Measurements from ENCODE around the gene SLC2A14. TPM values are rescaled to one million over a fixed set of nuclear protein-coding genes. Genes with fewer than 3 reads are reported as not detected.
"Not testable (repeated sequence)": the region's sequence is repeated elsewhere in the genome, so short reads cannot be mapped to it uniquely, and the experiment has no call there.

The SLC2A14 gene
- polyA plus RNA-seq, 1 experiment, result 0.17 TPM

GRCh38 chr12:7915661-7916403 lies 43.1 kb upstream of the SLC2A14 start:
- POLR2A ChIA-PET, result no interaction called here
- DNase-seq (ENCODE audit: low read depth, low spot score), result no peak
- peak overlapping the region; percentile 32 for H3K4me3 ChIP-seq (ENCODE audit: low read depth, low read length)
- CTCF ChIA-PET, result interaction anchor here (0.6 to 1.5 kb wide), 3 partner anchors 18 to 130 kb away, joined by 3 to 4 read pairs (median 4); no protein-coding TSS in a partner anchor
- no peak for TF ChIP-seq CTCF (IDR thresholded peaks at IDR 0.05; ENCODE audit: low read depth, low read length)
- no peak overlapping the region for H3K27ac ChIP-seq (ENCODE audit: low read depth, low read length)
- no peaks in the 10 kb centered on the region; the same call in 1 of the 2 replicates for H3K9me3 ChIP-seq (ENCODE audit: control insufficient read depth, insufficient read depth, low read length)
- H3K27me3 ChIP-seq (ENCODE audit: control insufficient read depth, insufficient read depth, low read length), result no peaks in the 10 kb centered on the region

GRCh38 chr12:7910106-7910505 lies 37.4 kb upstream of the SLC2A14 start:
- not testable (repeated sequence) for H3K9me3 ChIP-seq (ENCODE audit: control insufficient read depth, insufficient read depth, low read length); H3K4me3 ChIP-seq (ENCODE audit: low read depth, low read length); H3K27me3 ChIP-seq (ENCODE audit: control insufficient read depth, insufficient read depth, low read length); DNase-seq (ENCODE audit: low read depth, low spot score); H3K27ac ChIP-seq (ENCODE audit: low read depth, low read length)
- CTCF ChIA-PET, result interaction anchor here (1.2 kb wide), 1 partner anchor 23 kb away, joined by 3 read pairs; no protein-coding TSS in a partner anchor
- POLR2A ChIA-PET, result interaction anchor here (0.7 kb wide), 1 partner anchor 78 kb away, joined by 3 read pairs; no protein-coding TSS in a partner anchor

- peak; percentile 58 for TF ChIP-seq CTCF (IDR thresholded peaks at IDR 0.05; ENCODE audit: low read depth, low read length)
- no peak overlapping the region for H3K27ac ChIP-seq (ENCODE audit: low read depth, low read length)
- CTCF ChIA-PET, result interaction anchor here (0.6 to 2.4 kb wide), 7 partner anchors 21 to 1226 kb away, joined by 3 to 8 read pairs (median 4); no protein-coding TSS in a partner anchor
- no peak overlapping the region for H3K4me3 ChIP-seq (ENCODE audit: low read depth, low read length)
- no peaks in the 10 kb centered on the region for H3K27me3 ChIP-seq (ENCODE audit: control insufficient read depth, insufficient read depth, low read length)
- POLR2A ChIA-PET, result no interaction called here
- DNase-seq (ENCODE audit: low read depth, low spot score), result no peak
- no peaks in the 10 kb centered on the region for H3K9me3 ChIP-seq (ENCODE audit: control insufficient read depth, insufficient read depth, low read length)
Observed at GRCh38 chr12:7907009-7907408, 34.3 kb upstream of the SLC2A14 start.

- CTCF ChIA-PET, result interaction anchor here (2.1 kb wide), 1 partner anchor 27 kb away, joined by 9 read pairs; no protein-coding TSS in a partner anchor
- H3K27me3 ChIP-seq (ENCODE audit: control insufficient read depth, insufficient read depth, low read length); H3K9me3 ChIP-seq (ENCODE audit: control insufficient read depth, insufficient read depth, low read length); H3K27ac ChIP-seq (ENCODE audit: low read depth, low read length); H3K4me3 ChIP-seq (ENCODE audit: low read depth, low read length); DNase-seq (ENCODE audit: low read depth, low spot score); POLR2A ChIA-PET: not testable (repeated sequence)
Observed at GRCh38 chr12:7906303-7906702, 33.6 kb upstream of the SLC2A14 start.

- not testable (repeated sequence) for H3K27me3 ChIP-seq (ENCODE audit: control insufficient read depth, insufficient read depth, low read length); DNase-seq (ENCODE audit: low read depth, low spot score); H3K9me3 ChIP-seq (ENCODE audit: control insufficient read depth, insufficient read depth, low read length); H3K4me3 ChIP-seq (ENCODE audit: low read depth, low read length); H3K27ac ChIP-seq (ENCODE audit: low read depth, low read length)
- POLR2A ChIA-PET, result interaction anchor here (1.1 kb wide), 1 partner anchor 31 kb away, joined by 4 read pairs; no protein-coding TSS in a partner anchor
- CTCF ChIA-PET, result interaction anchor here (0.7 to 2.1 kb wide), 4 partner anchors 28 to 107 kb away, joined by 3 to 9 read pairs (median 7); no protein-coding TSS in a partner anchor
Observed at GRCh38 chr12:7905600-7906125, 32.9 kb upstream of the SLC2A14 start.

GRCh38 chr12:7905071-7905470 lies 32.4 kb upstream of the SLC2A14 start:
- no peak overlapping the region for H3K27ac ChIP-seq (ENCODE audit: low read depth, low read length)
- ChIA-PET CTCF (interaction anchor here (0.7 to 2.1 kb wide), 4 partner anchors 28 to 106 kb away, joined by 3 to 9 read pairs (median 7); no protein-coding TSS in a partner anchor), POLR2A (interaction anchor here (1.1 kb wide), 1 partner anchor 31 kb away, joined by 4 read pairs; no protein-coding TSS in a partner anchor)
- H3K27me3 ChIP-seq (ENCODE audit: control insufficient read depth, insufficient read depth, low read length), result no peaks in the 10 kb centered on the region
- H3K4me3 ChIP-seq (ENCODE audit: low read depth, low read length), result no peak overlapping the region
- DNase-seq (ENCODE audit: low read depth, low spot score), result no peak
- H3K9me3 ChIP-seq (ENCODE audit: control insufficient read depth, insufficient read depth, low read length), result no peaks in the 10 kb centered on the region
- no peak for TF ChIP-seq CTCF (IDR thresholded peaks at IDR 0.05; ENCODE audit: low read depth, low read length)

GRCh38 chr12:7902416-7902815 lies 29.7 kb upstream of the SLC2A14 start:
- H3K9me3 ChIP-seq (ENCODE audit: control insufficient read depth, insufficient read depth, low read length); POLR2A ChIA-PET; H3K27me3 ChIP-seq (ENCODE audit: control insufficient read depth, insufficient read depth, low read length); H3K27ac ChIP-seq (ENCODE audit: low read depth, low read length); H3K4me3 ChIP-seq (ENCODE audit: low read depth, low read length); DNase-seq (ENCODE audit: low read depth, low spot score): not testable (repeated sequence)
- CTCF ChIA-PET, result interaction anchor here (0.6 to 1.0 kb wide), 2 partner anchors 9 to 31 kb away, joined by 3 read pairs; no protein-coding TSS in a partner anchor

All from AG04450 (cell line).